Uterus (tissue), 2 donors: ENCODE measurements around the gene TMEM141.

ENCODE experiments used
- CTCF ChIP-seq, 4 experiments: fragments of 200-600 bp in 2 of 4; fragments of 450-650 bp in 2 of 4; sonication (generic) in 2 of 4; IDR thresholded peaks; one replicate each; pipeline ENCODE4 v1.5.1; 2016 to 2019; ENCODE audit warnings: antibody characterized with exemption in 4 of 4, mild to moderate bottlenecking in 2 of 4, moderate library complexity in 1 of 4
- POLR2A ChIP-seq, 2 donors: fragments of 450-650 bp; IDR thresholded peaks; one replicate each; pipeline ENCODE4 v1.6.1; 2016; ENCODE audit warnings: antibody characterized with exemption in 2 of 2, mild to moderate bottlenecking in 1 of 2, moderate library complexity in 1 of 2

GRCh38 chr9:136748666-136749611 is 42.2 kb upstream of the TMEM141 start:
- TF ChIP-seq POLR2A (IDR thresholded peaks at IDR 0.05) = no peak
- TF ChIP-seq CTCF (IDR thresholded peaks at IDR 0.05) = no peak
